ENCODE measurements around the gene ABI1. TPM values are rescaled to one million over a fixed set of nuclear protein-coding genes. Genes with fewer than 3 reads are reported as not detected.

ABI1 gene
- total RNA-seq, 1 experiment from 2014 or later: 33.9 TPM

DNA sequence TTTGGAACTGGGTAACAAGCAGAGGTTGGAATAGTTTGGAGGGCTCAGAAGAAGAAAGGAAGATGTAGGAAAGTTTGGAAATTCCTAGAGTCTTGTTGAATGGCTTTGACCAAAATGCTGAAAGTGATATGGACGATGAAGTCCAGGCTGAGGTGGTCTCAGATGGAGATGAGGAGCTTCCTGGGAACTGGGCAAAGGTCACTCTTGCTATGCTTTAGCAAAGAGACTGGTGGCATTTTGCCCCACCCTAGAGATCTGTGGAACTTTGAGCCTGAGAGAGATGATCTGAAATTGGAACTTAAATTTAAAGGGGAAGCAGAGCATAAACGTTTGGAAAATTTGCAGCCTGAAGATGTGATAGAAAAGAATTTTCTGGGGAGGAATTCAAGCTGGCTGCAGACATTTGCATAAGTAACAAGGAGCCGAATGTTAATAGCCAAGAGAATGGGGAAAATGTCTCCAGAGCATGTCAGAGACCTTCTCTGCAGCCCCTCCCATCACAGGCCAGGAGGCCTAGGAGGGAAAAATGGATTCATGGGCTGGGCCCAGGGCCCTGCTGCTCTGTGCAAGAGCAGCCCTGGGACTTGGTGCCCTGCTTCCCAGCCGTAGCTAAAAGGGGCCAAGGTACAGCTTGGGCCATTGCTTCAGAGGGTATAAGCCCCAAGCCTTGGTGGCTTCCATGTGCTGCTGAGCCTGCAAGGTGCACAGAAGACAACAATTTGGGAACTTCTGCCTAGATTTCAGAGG is 159.7 kb downstream of the ABI1 start (continued):
- TF ChIP-seq ZNF121 (CRISPR knock-in tag; IDR thresholded peaks at IDR 0.05) (no peak), GABPB1 (CRISPR knock-in tag; IDR thresholded peaks at IDR 0.05) (no peak), MXD4 (CRISPR knock-in tag; IDR thresholded peaks at IDR 0.05; ENCODE audit: borderline replicate concordance) (no peak), CREB1 (CRISPR knock-in tag; IDR thresholded peaks at IDR 0.05) (no peak), TEAD4 (CRISPR knock-in tag; IDR thresholded peaks at IDR 0.05) (no peak), RELA (CRISPR knock-in tag; IDR thresholded peaks at IDR 0.05; ENCODE audit: borderline replicate concordance) (no peak), ZBTB21 (CRISPR knock-in tag; IDR thresholded peaks at IDR 0.05; ENCODE audit: borderline replicate concordance) (no peak)
- TF ChIP-seq, protein P1, sequence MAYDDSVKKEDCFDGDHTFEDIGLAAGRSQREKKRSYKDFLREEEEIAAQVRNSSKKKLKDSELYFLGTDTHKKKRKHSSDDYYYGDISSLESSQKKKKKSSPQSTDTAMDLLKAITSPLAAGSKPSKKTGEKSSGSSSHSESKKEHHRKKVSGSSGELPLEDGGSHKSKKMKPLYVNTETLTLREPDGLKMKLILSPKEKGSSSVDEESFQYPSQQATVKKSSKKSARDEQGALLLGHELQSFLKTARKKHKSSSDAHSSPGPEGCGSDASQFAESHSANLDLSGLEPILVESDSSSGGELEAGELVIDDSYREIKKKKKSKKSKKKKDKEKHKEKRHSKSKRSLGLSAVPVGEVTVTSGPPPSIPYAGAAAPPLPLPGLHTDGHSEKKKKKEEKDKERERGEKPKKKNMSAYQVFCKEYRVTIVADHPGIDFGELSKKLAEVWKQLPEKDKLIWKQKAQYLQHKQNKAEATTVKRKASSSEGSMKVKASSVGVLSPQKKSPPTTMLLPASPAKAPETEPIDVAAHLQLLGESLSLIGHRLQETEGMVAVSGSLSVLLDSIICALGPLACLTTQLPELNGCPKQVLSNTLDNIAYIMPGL (CRISPR knock-in tag; IDR thresholded peaks at IDR 0.05): no peak

- CTCF ChIA-PET: no interaction called here
- POLR2A ChIA-PET: no interaction called here
- no peak overlapping the region for H3K4me3 Mint-ChIP-seq
Observed at GRCh38 chr10:26699631-26700030, 161.1 kb downstream of the ABI1 start.

More at GRCh38 chr10:26699631-26700030, 161.1 kb downstream of the ABI1 start:
- Mint-ChIP-seq H3K27me3 (ENCODE audit: low read depth) (peaks cover 4% of the 10 kb centered on the region; the same call in 1 of the 2 replicates), H3K4me1 (peaks cover 11% of the 10 kb centered on the region), H3K27ac (no peak overlapping the region), H3K36me3 (peaks cover 33% of the 10 kb centered on the region), H3K9me3 (peaks cover 8% of the 10 kb centered on the region)
- DNase-seq (ENCODE audit: low spot score): no peak
- TF ChIP-seq KAT7 (CRISPR knock-in tag; IDR thresholded peaks at IDR 0.05; ENCODE audit: borderline replicate concordance) (no peak), ZNF281 (CRISPR knock-in tag; IDR thresholded peaks at IDR 0.05) (no peak), FOXP4 (CRISPR knock-in tag; IDR thresholded peaks at IDR 0.05) (no peak), MYBL2 (CRISPR knock-in tag; IDR thresholded peaks at IDR 0.05) (no peak), AFF4 (CRISPR knock-in tag; IDR thresholded peaks at IDR 0.05; ENCODE audit: borderline replicate concordance) (no peak), JAZF1 (CRISPR knock-in tag; IDR thresholded peaks at IDR 0.05) (no peak), SOX15 (CRISPR knock-in tag; IDR thresholded peaks at IDR 0.05) (no peak), ZNF219 (CRISPR knock-in tag; IDR thresholded peaks at IDR 0.05; ENCODE audit: borderline replicate concordance) (no peak), STAT6 (CRISPR knock-in tag; conservative IDR thresholded peaks at IDR 0.05; ENCODE audit: low read depth) (no peak)
- TF ChIP-seq, protein P2, sequence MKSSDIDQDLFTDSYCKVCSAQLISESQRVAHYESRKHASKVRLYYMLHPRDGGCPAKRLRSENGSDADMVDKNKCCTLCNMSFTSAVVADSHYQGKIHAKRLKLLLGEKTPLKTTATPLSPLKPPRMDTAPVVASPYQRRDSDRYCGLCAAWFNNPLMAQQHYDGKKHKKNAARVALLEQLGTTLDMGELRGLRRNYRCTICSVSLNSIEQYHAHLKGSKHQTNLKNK (CRISPR knock-in tag; IDR thresholded peaks at IDR 0.05): no peak
- TF ChIP-seq, protein P1 (CRISPR knock-in tag; IDR thresholded peaks at IDR 0.05): no peak
- TF ChIP-seq, protein P3, sequence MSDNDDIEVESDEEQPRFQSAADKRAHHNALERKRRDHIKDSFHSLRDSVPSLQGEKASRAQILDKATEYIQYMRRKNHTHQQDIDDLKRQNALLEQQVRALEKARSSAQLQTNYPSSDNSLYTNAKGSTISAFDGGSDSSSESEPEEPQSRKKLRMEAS (CRISPR knock-in tag; IDR thresholded peaks at IDR 0.05): no peak
- ATAC-seq: no peak
